ENCODE data around the gene CEND1.

GRCh38 chr11:782264-783174, 7.4 kb downstream of the CEND1 start:
- TF ChIP-seq CTCF (IDR thresholded peaks at IDR 0.05), result no peak
- TF ChIP-seq POLR2A (IDR thresholded peaks at IDR 0.05), result no peak

Data from thyroid gland (tissue), 4 donors.